ENCODE data around the gene RASSF8.

The RASSF8 gene

GRCh38 chr12:26043135-26044006, 84.9 kb downstream of the RASSF8 start:
- H3K4me3 ChIP-seq (ENCODE audit: low read length) = no peak overlapping the region
- TF ChIP-seq, protein P1, sequence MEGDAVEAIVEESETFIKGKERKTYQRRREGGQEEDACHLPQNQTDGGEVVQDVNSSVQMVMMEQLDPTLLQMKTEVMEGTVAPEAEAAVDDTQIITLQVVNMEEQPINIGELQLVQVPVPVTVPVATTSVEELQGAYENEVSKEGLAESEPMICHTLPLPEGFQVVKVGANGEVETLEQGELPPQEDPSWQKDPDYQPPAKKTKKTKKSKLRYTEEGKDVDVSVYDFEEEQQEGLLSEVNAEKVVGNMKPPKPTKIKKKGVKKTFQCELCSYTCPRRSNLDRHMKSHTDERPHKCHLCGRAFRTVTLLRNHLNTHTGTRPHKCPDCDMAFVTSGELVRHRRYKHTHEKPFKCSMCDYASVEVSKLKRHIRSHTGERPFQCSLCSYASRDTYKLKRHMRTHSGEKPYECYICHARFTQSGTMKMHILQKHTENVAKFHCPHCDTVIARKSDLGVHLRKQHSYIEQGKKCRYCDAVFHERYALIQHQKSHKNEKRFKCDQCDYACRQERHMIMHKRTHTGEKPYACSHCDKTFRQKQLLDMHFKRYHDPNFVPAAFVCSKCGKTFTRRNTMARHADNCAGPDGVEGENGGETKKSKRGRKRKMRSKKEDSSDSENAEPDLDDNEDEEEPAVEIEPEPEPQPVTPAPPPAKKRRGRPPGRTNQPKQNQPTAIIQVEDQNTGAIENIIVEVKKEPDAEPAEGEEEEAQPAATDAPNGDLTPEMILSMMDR (conservative IDR thresholded peaks at IDR 0.05; ENCODE audit: low read depth, low read length) = no peak
- no peak for DNase-seq (ENCODE audit: low read depth)

GRCh38 chr12:26044007-26044394, 85.5 kb downstream of the RASSF8 start:
- TF ChIP-seq, protein P1 (conservative IDR thresholded peaks at IDR 0.05; ENCODE audit: low read depth, low read length) = no peak
- no peak for DNase-seq (ENCODE audit: low read depth)
- H3K4me3 ChIP-seq (ENCODE audit: low read length) = no peak overlapping the region

- DNase-seq (ENCODE audit: low read depth) = no peak
- no peak overlapping the region for H3K4me3 ChIP-seq (ENCODE audit: low read length)
- TF ChIP-seq, protein P1 (conservative IDR thresholded peaks at IDR 0.05; ENCODE audit: low read depth, low read length) = peak; percentile 5
These were observed 86.1 kb downstream of the RASSF8 start for GRCh38 chr12:26044592-26044991.

GRCh38 chr12:26046203-26046602, 87.7 kb downstream of the RASSF8 start:
- TF ChIP-seq, protein P1 (conservative IDR thresholded peaks at IDR 0.05; ENCODE audit: low read depth, low read length) = no peak
- no peak overlapping the region for H3K4me3 ChIP-seq (ENCODE audit: low read length)
- no peak for DNase-seq (ENCODE audit: low read depth)

GRCh38 chr12:26046906-26047305, 88.4 kb downstream of the RASSF8 start:
- H3K4me3 ChIP-seq (ENCODE audit: low read length) = no peak overlapping the region
- TF ChIP-seq, protein P1 (conservative IDR thresholded peaks at IDR 0.05; ENCODE audit: low read depth, low read length) = no peak
- DNase-seq (ENCODE audit: low read depth) = peak; percentile 58

GRCh38 chr12:26047401-26048226, 89.1 kb downstream of the RASSF8 start:
- DNase-seq (ENCODE audit: low read depth) = no peak
- no peak overlapping the region for H3K4me3 ChIP-seq (ENCODE audit: low read length)
- TF ChIP-seq, protein P1 (conservative IDR thresholded peaks at IDR 0.05; ENCODE audit: low read depth, low read length) = no peak

All from retinal pigment epithelial cell (primary cell).